Pancreas (tissue), 10 donors: ENCODE data around the gene SCAMP4. TPM values are rescaled to one million over a fixed set of nuclear protein-coding genes. Genes with fewer than 3 reads are reported as not detected.
"Not testable (repeated sequence)": the region's sequence is repeated elsewhere in the genome, so short reads cannot be mapped to it uniquely, and the experiment has no call there.

Experiments used
- ATAC-seq, 4 donors: fragments of 200-7000 bp; cut with Tn5 transposase; one replicate each; pipeline versions ENCODE4 v1.8.0 to v1.9.1; 2020; ENCODE audit warnings: mild to moderate bottlenecking in 4 of 4, moderate library complexity in 4 of 4
- DNase-seq, 6 donors: peaks; one replicate each; pipeline ENCODE4 v3.0.0-alpha.2; 2020
- FAIRE-seq: peaks from 2 replicates; lab custom pipeline; 2012; peaks lifted over from hg19 to GRCh38; lab: Jason Lieb, UNC
- H3K27ac ChIP-seq, 4 donors: fragments of 200-600 bp; sonication (generic); 1 replicate in 3 of 4; 2 replicates in 1 of 4; pipeline versions ENCODE4 v1.5.0 to v1.8.0; 2020
- H3K27me3 ChIP-seq, 4 donors: fragments of 200-600 bp; one replicate each; pipeline ENCODE4 v1.8.0; 2021
- H3K36me3 ChIP-seq, 3 donors: fragments of 200-600 bp; sonication (generic) in 1 of 3; one replicate each; pipeline versions ENCODE4 v1.5.0 to v1.8.0; 2020 to 2021
- H3K4me1 ChIP-seq, 3 donors: fragments of 200-600 bp; one replicate each; pipeline ENCODE4 v1.8.0; 2021
- H3K4me3 ChIP-seq, 4 donors: fragments of 200-600 bp; sonication (generic) in 2 of 4; one replicate each; pipeline versions ENCODE4 v1.5.0 to v1.8.0; 2020 to 2021
- H3K9me3 ChIP-seq, 4 donors: fragments of 200-600 bp; one replicate each; pipeline ENCODE4 v1.8.0; 2021
- WGBS, 2 donors: extraction: QIAGEN DNeasy Blood & Tissue Kit; methylation state at CpG; one replicate each; pipeline ENCODE4 v1.1.7; 2013; 5-methylcytosine and 5-hydroxymethylcytosine counted together
- intact Hi-C, 3 donors: fragments of 100-400 bp; cut with DNase I; formaldehyde crosslinking; loops; one replicate each; pipeline versions ENCODE4 v1.11.1 to v1.14.2; 2022
- polyA plus RNA-seq, 2 donors: library from polyadenylated mRNA; stranded (reverse); fragments of 200-250 nt; gene quantifications; one replicate each; pipeline ENCODE4 v1.2.3, GENCODE V29; 2013
- total RNA-seq, 6 donors: library from RNA; stranded (reverse); fragmentation: NEBNext Ultra II Directional in 4 of 6; extraction: Animal tissue kit (Norgen Biotek cat#: 25700) in 4 of 6; gene quantifications; one replicate each; pipeline versions ENCODE4 v1.2.1 to v1.2.4, GENCODE V29; 2021 to 2023
- TF ChIP-seq, protein P1 (sequence below), 4 donors: fragments of 200-600 bp; sonication (generic) in 3 of 4; IDR thresholded peaks; one replicate each; pipeline versions ENCODE4 v1.5.0 to v1.8.0; 2021; ENCODE audit warnings: antibody characterized with exemption in 4 of 4
- donor health status: healthy with polysubstance abuse.
- donor health status: DM: no; HTN: no; CAD: no; lungs with moderate emphysema.
- donor health status: DM: no; HTN: no; CAD: no.
- donor health status: control.
- donor health status: control.
- donor health status: Bipolar disorder and iron deficiency.
- donor health status: DM: yes; HTN: yes; CAD: no.
- donor health status: DM: no; HTN: no; CAD: no.
- donor health status: DM: no; HTN: no; CAD: no.
- donor health status: DM: yes; HTN: yes; CAD: no.

The SCAMP4 gene
- total and polyA plus RNA-seq, 8 donors, result 23.0 to 52.2 (median 31.4) TPM

GRCh38 chr19:1875646-1876495 is 29.3 kb upstream of the SCAMP4 start:
- peak; percentile 87 to 96 (median 90) for DNase-seq

DNA sequence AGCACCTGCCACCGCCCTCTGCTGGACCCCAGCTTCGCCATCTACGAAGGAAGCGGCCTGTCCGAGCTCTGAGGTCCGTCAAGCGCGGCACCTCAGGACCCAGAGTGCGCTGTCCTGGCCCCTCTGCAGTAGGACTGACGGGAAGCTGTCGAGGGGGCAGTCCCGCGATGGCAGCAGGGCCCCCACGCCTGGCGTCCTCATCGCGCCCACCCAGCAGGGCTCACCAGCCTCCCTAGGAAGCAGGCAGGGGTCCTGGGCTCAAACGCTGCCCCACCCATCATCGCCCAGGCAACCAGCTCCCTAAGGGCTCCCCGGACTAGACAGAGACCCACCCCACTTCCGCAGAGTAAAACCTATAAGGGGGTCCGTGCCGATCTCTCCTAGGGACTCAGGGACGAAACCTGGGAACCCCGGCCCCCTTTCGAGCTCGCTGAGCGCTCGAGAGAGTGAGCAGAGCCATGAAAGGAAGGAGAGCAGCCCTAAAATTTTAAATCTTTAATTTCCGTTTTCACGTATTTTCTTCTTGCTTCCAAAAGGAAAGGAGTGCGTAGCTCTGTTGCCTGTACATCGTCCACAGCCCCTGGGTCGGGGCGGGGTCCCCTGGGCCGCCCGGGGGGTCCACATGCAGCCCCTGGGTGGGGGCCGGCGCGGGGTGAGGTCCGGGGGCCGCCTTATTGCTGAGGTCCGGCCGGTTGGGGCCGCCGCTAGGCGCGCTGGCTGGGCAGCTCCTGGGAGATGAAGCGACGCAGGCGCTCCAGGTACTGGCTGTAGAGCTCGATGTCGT is 28.5 kb upstream of the SCAMP4 start:
- intact Hi-C loops, H3K9me3 ChIP-seq, FAIRE-seq, H3K36me3 ChIP-seq, H3K27me3 ChIP-seq: not testable (repeated sequence)
- H3K4me1 ChIP-seq, result peaks cover 11 to 25% (median 16%) of the 10 kb centered on the region in 3 donors
- WGBS, 2 donors, result 49 to 53% methylated on average over 39 to 47 of the region's 53 CpGs
- H3K4me3 ChIP-seq, result peak overlapping the region; percentile 78 to 99 (median 97)
- DNase-seq (peak in 3 of 6 donors; percentile 36 to 67 (median 54)), ATAC-seq (peak in 2 of 4 donors; percentile 4 to 6)
- H3K27ac ChIP-seq, result peak overlapping the region; percentile 88 to 95 (median 93)

More at GRCh38 chr19:1875646-1876495, 29.3 kb upstream of the SCAMP4 start:
- 1% methylated on average over 68 to 87 of the region's 87 CpGs for WGBS, 2 donors
- peak overlapping the region; percentile 78 to 99 (median 97) for H3K4me3 ChIP-seq
- FAIRE-seq (no peak), ATAC-seq (peak; percentile 91 to 95 (median 94))
- TF ChIP-seq, protein P1, sequence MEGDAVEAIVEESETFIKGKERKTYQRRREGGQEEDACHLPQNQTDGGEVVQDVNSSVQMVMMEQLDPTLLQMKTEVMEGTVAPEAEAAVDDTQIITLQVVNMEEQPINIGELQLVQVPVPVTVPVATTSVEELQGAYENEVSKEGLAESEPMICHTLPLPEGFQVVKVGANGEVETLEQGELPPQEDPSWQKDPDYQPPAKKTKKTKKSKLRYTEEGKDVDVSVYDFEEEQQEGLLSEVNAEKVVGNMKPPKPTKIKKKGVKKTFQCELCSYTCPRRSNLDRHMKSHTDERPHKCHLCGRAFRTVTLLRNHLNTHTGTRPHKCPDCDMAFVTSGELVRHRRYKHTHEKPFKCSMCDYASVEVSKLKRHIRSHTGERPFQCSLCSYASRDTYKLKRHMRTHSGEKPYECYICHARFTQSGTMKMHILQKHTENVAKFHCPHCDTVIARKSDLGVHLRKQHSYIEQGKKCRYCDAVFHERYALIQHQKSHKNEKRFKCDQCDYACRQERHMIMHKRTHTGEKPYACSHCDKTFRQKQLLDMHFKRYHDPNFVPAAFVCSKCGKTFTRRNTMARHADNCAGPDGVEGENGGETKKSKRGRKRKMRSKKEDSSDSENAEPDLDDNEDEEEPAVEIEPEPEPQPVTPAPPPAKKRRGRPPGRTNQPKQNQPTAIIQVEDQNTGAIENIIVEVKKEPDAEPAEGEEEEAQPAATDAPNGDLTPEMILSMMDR (IDR thresholded peaks at IDR 0.05), result no peak
- peak overlapping the region; percentile 88 to 95 (median 93) for H3K27ac ChIP-seq
- H3K4me1 ChIP-seq, result peaks cover 19 to 30% (median 22%) of the 10 kb centered on the region in 3 donors
- no peaks in the 10 kb centered on the region for H3K9me3 ChIP-seq
- intact Hi-C loops, result no loop called here
- H3K36me3 ChIP-seq, result peaks cover 0 to 5% (median 0%) of the 10 kb centered on the region in 3 donors
- H3K27me3 ChIP-seq, result no peaks in the 10 kb centered on the region

DNA sequence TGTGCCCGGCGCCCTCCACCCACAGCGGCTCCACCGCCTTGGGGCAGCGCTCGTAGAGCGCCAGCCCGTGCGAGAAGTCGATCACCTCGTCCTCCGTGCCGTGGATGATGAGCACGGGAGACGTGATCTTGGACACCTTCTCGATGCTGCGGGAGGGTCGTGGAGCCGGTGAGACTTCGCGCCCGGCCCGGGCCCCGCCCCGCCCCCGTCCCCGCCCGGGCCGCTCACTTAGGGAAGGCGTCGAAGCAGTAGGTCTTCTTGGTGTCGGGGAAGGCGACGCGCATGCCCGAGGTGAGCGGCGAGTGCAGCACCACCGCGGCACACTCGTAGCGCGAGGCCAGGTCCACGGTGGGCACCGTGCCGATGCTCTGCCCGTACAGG is 27.9 kb upstream of the SCAMP4 start:
- peaks cover 10 to 25% (median 16%) of the 10 kb centered on the region in 3 donors for H3K4me1 ChIP-seq
- intact Hi-C loops, result not testable (repeated sequence)

DNA sequence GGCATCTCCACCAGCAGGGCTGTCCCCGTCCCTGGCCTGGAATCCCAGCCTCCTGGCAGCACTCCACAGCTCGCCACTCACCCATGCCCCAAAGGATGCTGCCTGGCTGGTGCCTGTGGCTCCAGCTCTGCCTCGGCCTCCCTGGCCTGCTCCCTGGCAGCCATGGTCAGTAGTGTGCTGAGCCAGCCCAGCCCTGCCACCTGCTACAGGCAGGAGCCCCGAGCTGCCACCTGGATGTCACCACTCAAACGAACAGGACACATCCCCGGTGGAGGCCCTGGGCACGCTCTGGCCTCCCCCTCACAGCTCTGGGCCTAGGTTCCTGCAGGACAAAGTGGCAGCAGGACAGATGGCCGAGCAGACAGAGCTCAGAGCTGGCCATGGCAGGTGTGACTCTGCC is 26.6 kb upstream of the SCAMP4 start:
- H3K4me3 ChIP-seq, intact Hi-C loops, H3K9me3 ChIP-seq, H3K36me3 ChIP-seq, H3K27ac ChIP-seq, DNase-seq, H3K27me3 ChIP-seq, FAIRE-seq, ATAC-seq: not testable (repeated sequence)
- WGBS, 2 donors, result 76 to 80% methylated on average over 7 to 8 of the region's 8 CpGs
- peaks cover 7 to 23% (median 10%) of the 10 kb centered on the region in 3 donors for H3K4me1 ChIP-seq

More for the DNA sequence above, 27.9 kb upstream of the SCAMP4 start:
- not testable (repeated sequence) for FAIRE-seq, H3K27ac ChIP-seq, ATAC-seq, H3K36me3 ChIP-seq, H3K27me3 ChIP-seq, H3K9me3 ChIP-seq, H3K4me3 ChIP-seq, DNase-seq
- WGBS, 2 donors, result 79% methylated on average over 31 to 38 of the region's 47 CpGs

GRCh38 chr19:1879982-1880381 is 25.2 kb upstream of the SCAMP4 start:
- intact Hi-C loops, H3K27ac ChIP-seq, H3K27me3 ChIP-seq, ATAC-seq, H3K9me3 ChIP-seq, H3K4me3 ChIP-seq, FAIRE-seq, H3K36me3 ChIP-seq: not testable (repeated sequence)
- DNase-seq, result peak in 1 of 6 donors; percentile 74
- 85 to 87% methylated on average over 13 to 17 of the region's 17 CpGs for WGBS, 2 donors
- peaks cover 0 to 18% (median 10%) of the 10 kb centered on the region in 3 donors for H3K4me1 ChIP-seq

DNA sequence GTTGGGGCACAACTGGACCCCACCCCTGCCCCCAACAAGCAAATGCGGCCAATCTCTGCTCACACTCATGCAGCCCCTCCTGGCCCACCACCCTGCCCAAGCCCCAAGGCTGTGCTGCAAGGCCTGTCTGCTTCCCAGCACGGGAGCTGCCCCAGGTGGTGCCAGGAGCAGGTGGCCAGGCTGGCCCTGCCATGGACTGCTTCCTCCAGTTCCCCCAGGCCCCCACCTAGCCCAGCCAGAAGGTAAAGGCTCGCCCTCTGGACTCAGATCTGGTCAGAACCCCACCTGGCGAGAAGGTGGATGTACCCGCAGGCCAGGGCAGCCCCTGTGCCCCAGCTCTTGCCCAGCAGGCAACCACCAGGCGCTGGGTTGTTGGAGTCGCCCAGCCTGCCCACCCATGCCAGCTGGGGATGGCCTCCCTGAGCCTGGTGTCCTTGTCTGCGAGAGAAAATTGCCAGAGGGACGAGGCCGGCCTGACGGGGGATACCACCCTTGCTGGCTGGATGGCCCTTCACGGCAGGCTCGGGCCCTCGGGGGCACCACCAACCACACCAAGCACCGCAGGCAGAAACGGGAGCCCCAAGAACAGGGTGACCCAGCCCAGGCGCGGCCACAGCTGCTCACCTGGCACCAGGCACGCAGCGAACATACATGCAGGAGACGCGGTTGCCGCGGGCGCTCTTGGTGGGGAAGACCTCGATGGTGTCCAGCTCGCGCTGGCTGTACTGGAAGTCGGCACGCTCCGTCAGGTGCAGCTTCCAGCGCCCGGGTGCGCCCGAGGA is 24.4 kb upstream of the SCAMP4 start:
- intact Hi-C loops, result no loop called here
- H3K36me3 ChIP-seq, result peaks cover 0 to 5% (median 0%) of the 10 kb centered on the region in 3 donors
- ATAC-seq, result no peak
- TF ChIP-seq, protein P1 (IDR thresholded peaks at IDR 0.05), result no peak
- H3K27ac ChIP-seq, result no peak overlapping the region
- H3K4me3 ChIP-seq, result no peak overlapping the region
- no peaks in the 10 kb centered on the region for H3K9me3 ChIP-seq
- FAIRE-seq, result no peak
- DNase-seq, result peak in 1 of 6 donors; percentile 80
- no peaks in the 10 kb centered on the region for H3K27me3 ChIP-seq
- peaks cover 0 to 18% (median 10%) of the 10 kb centered on the region in 3 donors for H3K4me1 ChIP-seq
- WGBS, 2 donors, result 88 to 91% methylated on average over 19 to 34 of the region's 35 CpGs

GRCh38 chr19:1881393-1882088 is 23.7 kb upstream of the SCAMP4 start:
- ATAC-seq, H3K4me3 ChIP-seq: not testable (repeated sequence)
- WGBS, 2 donors, result 73 to 75% methylated on average over 19 to 43 of the region's 44 CpGs

More at GRCh38 chr19:1881393-1882088, 23.7 kb upstream of the SCAMP4 start:
- Histone ChIP-seq H3K4me1 (peaks cover 0 to 14% (median 10%) of the 10 kb centered on the region in 3 donors), H3K27ac (peak overlapping the region in 1 of 4 donors; percentile 28)
- FAIRE-seq, H3K9me3 ChIP-seq, DNase-seq, intact Hi-C loops, H3K36me3 ChIP-seq, H3K27me3 ChIP-seq: not testable (repeated sequence)
